ENCODE results near the gene LRCOL1. TPM values are rescaled to one million over a fixed set of nuclear protein-coding genes. Genes with fewer than 3 reads are reported as not detected.

The LRCOL1 gene
- polyA plus RNA-seq, 3 donors = not detected

DNA sequence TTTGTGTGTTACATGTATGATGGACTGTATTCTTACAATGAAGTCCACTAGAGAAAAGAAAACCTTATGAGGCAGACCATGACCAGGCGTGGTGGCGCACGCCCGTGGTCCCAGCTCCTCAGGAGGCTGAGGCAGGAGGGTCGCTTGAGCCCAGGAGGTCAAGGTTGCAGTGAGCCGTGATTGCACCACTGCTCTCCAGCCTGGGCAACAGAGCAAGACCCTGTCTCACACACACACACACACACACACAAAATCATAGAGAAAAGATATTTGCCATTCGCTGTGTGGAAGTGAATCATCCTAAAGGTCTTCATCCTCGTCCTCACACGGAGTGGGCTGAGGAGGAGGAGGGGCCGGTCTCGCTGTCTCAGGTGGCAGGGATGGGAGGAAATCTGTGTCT, 32.3 kb downstream of the LRCOL1 start:
- 95% methylated on average over 8 of the region's 11 CpGs for WGBS (ENCODE audit: insufficient coverage)
- DNase-seq = no peak
- Histone ChIP-seq H3K4me2 (replicated peaks; ENCODE audit: extremely low read depth, low read length, poor library complexity, severe bottlenecking) (no peak overlapping the region), H3K79me2 (ENCODE audit: insufficient read depth, low read length) (no peaks in the 10 kb centered on the region), H3K9ac (ENCODE audit: insufficient read depth, low read length, poor library complexity, severe bottlenecking) (no peak overlapping the region), H3K36me3 (replicated peaks in 1 of 2; ENCODE audit: control insufficient read depth in 1 of 2, insufficient read depth in 2 of 2, low read length in 2 of 2) (peaks cover 49 to 61% of the 10 kb centered on the region in 2 donors), H3K4me1 (ENCODE audit: control insufficient read depth in 1 of 2, insufficient read depth in 2 of 2, low read length in 2 of 2) (no peaks in the 10 kb centered on the region), H3K9me3 (replicated peaks in 1 of 2; ENCODE audit: control insufficient read depth in 1 of 2, insufficient read depth in 1 of 2, low read length in 2 of 2) (peaks cover 0 to 9% of the 10 kb centered on the region in 2 donors), H3K27me3 (ENCODE audit: control insufficient read depth in 2 of 2, insufficient read depth in 2 of 2, low read length in 2 of 2) (no peaks in the 10 kb centered on the region), H3K4me3 (replicated peaks in 1 of 3; ENCODE audit: low read depth in 2 of 3, low read length in 3 of 3) (no peak overlapping the region), H4K20me1 (ENCODE audit: insufficient read depth, low read length) (no peaks in the 10 kb centered on the region), H2AFZ (ENCODE audit: insufficient read depth, low read depth, low read length, poor library complexity, severe bottlenecking) (no peak overlapping the region), H3K27ac (ENCODE audit: low read depth in 1 of 2, low read length in 2 of 2) (no peak overlapping the region)
- H3K27me3 Mint-ChIP-seq (ENCODE audit: low read depth in 3 of 3) = peaks cover 0 to 1% (median 0%) of the 10 kb centered on the region in 3 donors
- peak overlapping the region in 2 of 7 donors; percentile 11 to 44 for H3K27ac Mint-ChIP-seq
- TF ChIP-seq, protein P1, sequence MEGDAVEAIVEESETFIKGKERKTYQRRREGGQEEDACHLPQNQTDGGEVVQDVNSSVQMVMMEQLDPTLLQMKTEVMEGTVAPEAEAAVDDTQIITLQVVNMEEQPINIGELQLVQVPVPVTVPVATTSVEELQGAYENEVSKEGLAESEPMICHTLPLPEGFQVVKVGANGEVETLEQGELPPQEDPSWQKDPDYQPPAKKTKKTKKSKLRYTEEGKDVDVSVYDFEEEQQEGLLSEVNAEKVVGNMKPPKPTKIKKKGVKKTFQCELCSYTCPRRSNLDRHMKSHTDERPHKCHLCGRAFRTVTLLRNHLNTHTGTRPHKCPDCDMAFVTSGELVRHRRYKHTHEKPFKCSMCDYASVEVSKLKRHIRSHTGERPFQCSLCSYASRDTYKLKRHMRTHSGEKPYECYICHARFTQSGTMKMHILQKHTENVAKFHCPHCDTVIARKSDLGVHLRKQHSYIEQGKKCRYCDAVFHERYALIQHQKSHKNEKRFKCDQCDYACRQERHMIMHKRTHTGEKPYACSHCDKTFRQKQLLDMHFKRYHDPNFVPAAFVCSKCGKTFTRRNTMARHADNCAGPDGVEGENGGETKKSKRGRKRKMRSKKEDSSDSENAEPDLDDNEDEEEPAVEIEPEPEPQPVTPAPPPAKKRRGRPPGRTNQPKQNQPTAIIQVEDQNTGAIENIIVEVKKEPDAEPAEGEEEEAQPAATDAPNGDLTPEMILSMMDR (IDR thresholded peaks at IDR 0.05) = no peak
- no peak overlapping the region for H3K4me3 Mint-ChIP-seq
- intact Hi-C loops (cut with micrococcal nuclease) = no loop called here
- peaks cover 36 to 74% of the 10 kb centered on the region in 2 donors for H3K36me3 Mint-ChIP-seq
- H3K4me1 Mint-ChIP-seq = no peaks in the 10 kb centered on the region
- peaks cover 0 to 4% (median 0%) of the 10 kb centered on the region in 7 donors for H3K9me3 Mint-ChIP-seq

DNA sequence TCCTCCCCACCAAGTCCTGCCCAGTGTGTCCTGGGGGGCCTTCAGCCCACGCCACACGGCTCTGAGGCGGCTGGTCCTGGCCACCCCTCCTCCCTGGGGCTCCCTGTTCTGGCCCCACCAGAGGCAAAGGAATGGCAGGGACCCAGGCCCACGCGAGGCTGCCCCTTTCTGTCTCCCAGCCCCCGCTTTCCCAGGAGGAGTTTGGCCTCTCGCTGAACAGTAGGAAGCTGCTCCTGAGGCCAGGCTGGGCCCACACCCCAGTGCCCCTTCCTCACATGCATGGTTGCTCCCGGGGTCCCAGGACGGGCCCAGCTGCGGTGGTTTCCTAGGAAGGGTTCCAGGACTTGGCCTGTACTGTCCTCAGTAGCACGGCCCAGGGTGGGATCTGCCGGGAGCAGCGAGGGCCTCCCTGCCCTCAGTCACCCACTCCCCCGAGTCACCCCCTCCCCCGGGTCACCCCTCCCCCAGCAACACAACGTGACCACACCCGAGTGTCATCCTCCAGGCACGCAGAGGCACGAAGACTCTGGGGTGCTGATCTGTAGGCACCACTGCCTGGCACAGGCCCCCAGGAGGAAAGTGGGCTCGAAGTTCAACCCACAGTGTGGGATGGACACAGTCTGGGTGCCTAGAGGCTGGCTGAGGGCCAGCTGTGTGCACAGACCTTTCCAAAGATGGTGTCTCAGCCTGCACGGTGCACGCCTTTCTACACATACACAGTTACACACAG, 33.0 kb downstream of the LRCOL1 start:
- Histone ChIP-seq H2AFZ (ENCODE audit: insufficient read depth, low read depth, low read length, poor library complexity, severe bottlenecking) (no peak overlapping the region), H3K9me3 (replicated peaks in 1 of 2; ENCODE audit: control insufficient read depth in 1 of 2, insufficient read depth in 1 of 2, low read length in 2 of 2) (peaks cover 0 to 5% of the 10 kb centered on the region in 2 donors), H3K36me3 (replicated peaks in 1 of 2; ENCODE audit: control insufficient read depth in 1 of 2, insufficient read depth in 2 of 2, low read length in 2 of 2) (peaks cover 49 to 61% of the 10 kb centered on the region in 2 donors), H3K4me1 (ENCODE audit: control insufficient read depth in 1 of 2, insufficient read depth in 2 of 2, low read length in 2 of 2) (no peaks in the 10 kb centered on the region), H3K79me2 (ENCODE audit: insufficient read depth, low read length) (no peaks in the 10 kb centered on the region), H3K27me3 (ENCODE audit: control insufficient read depth in 2 of 2, insufficient read depth in 2 of 2, low read length in 2 of 2) (no peaks in the 10 kb centered on the region), H3K27ac (ENCODE audit: low read depth in 1 of 2, low read length in 2 of 2) (no peak overlapping the region), H3K4me2 (replicated peaks; ENCODE audit: extremely low read depth, low read length, poor library complexity, severe bottlenecking) (no peak overlapping the region), H4K20me1 (ENCODE audit: insufficient read depth, low read length) (no peaks in the 10 kb centered on the region), H3K9ac (ENCODE audit: insufficient read depth, low read length, poor library complexity, severe bottlenecking) (no peak overlapping the region), H3K4me3 (replicated peaks in 1 of 3; ENCODE audit: low read depth in 2 of 3, low read length in 3 of 3) (no peak overlapping the region)
- TF ChIP-seq, protein P1 (IDR thresholded peaks at IDR 0.05) = no peak
- no peak for DNase-seq
- Mint-ChIP-seq H3K9me3 (peaks cover 0 to under 1% (median 0%) of the 10 kb centered on the region in 7 donors), H3K27me3 (ENCODE audit: low read depth in 3 of 3) (peaks cover 0 to 1% (median 0%) of the 10 kb centered on the region in 3 donors), H3K4me1 (no peaks in the 10 kb centered on the region), H3K36me3 (peaks cover 36 to 75% of the 10 kb centered on the region in 2 donors), H3K27ac (peak overlapping the region in 1 of 7 donors; percentile 44), H3K4me3 (no peak overlapping the region)
- intact Hi-C loops (cut with micrococcal nuclease) = no loop called here
- 97% methylated on average over 15 of the region's 22 CpGs for WGBS (ENCODE audit: insufficient coverage)
